GM23248 (cell line): ENCODE measurements around the gene SKP1. TPM values are rescaled to one million over a fixed set of nuclear protein-coding genes. Genes with fewer than 3 reads are reported as not detected.

ENCODE experiments used
- DNase-seq: peaks from one replicate; pipeline ENCODE4 v3.0.0-alpha.2; 2015
- H2AFZ ChIP-seq: fragments of 200-600 bp; sonication (generic); 2 replicates; pipeline ENCODE4 v1.6.1; 2016; ENCODE audit warnings: antibody characterized with exemption
- H3F3A ChIP-seq: fragments of 200-600 bp; sonication (generic); 2 replicates; pipeline ENCODE4 v1.6.1; 2016; ENCODE audit warnings: mild to moderate bottlenecking, antibody characterized with exemption, mixed run types; ENCODE audit not compliant: insufficient read depth
- H3K27ac ChIP-seq: fragments of 200-600 bp; sonication (generic); 2 replicates; pipeline ENCODE4 v1.5.1; 2016; ENCODE audit warnings: mild to moderate bottlenecking
- H3K27me3 ChIP-seq: fragments of 200-600 bp; sonication (generic); replicated peaks from 2 replicates; pipeline ENCODE4 v1.6.1; 2016; ENCODE audit warnings: mild to moderate bottlenecking; ENCODE audit not compliant: insufficient read depth
- H3K36me3 ChIP-seq: fragments of 200-600 bp; sonication (generic); 2 replicates; pipeline ENCODE4 v1.6.1; 2016; ENCODE audit warnings: low read depth, mild to moderate bottlenecking
- H3K4me1 ChIP-seq: fragments of 200-600 bp; sonication (generic); 2 replicates; pipeline ENCODE4 v1.6.1; 2016; ENCODE audit warnings: mild to moderate bottlenecking; ENCODE audit not compliant: insufficient read depth
- H3K4me2 ChIP-seq: fragments of 200-600 bp; sonication (generic); one replicate; pipeline ENCODE4 v1.6.1; 2016; ENCODE audit warnings: mild to moderate bottlenecking; ENCODE audit not compliant: unreplicated experiment
- H3K4me3 ChIP-seq: fragments of 200-600 bp; sonication (generic); 2 replicates; pipeline ENCODE4 v1.5.1; 2016; ENCODE audit warnings: mild to moderate bottlenecking
- H3K79me2 ChIP-seq: fragments of 200-600 bp; sonication (generic); 2 replicates; pipeline ENCODE4 v1.6.1; 2016; ENCODE audit warnings: mild to moderate bottlenecking; ENCODE audit not compliant: insufficient read depth
- H3K9ac ChIP-seq: fragments of 200-600 bp; sonication (generic); 2 replicates; pipeline ENCODE4 v1.6.1; 2016; ENCODE audit warnings: mild to moderate bottlenecking
- H3K9me2 ChIP-seq: fragments of 200-600 bp; sonication (generic); 2 replicates; pipeline ENCODE4 v1.6.1; 2016; ENCODE audit warnings: mixed run types, mild to moderate bottlenecking, moderate library complexity; ENCODE audit not compliant: insufficient read depth
- H3K9me3 ChIP-seq: fragments of 200-600 bp; sonication (generic); one replicate; pipeline ENCODE4 v1.6.1; 2017; ENCODE audit warnings: low read depth
- H4K20me1 ChIP-seq: fragments of 200-600 bp; sonication (generic); 2 replicates; pipeline ENCODE4 v1.6.0; 2016; ENCODE audit not compliant: insufficient read depth
- EZH2 ChIP-seq: fragments of 200-600 bp; sonication (generic); IDR thresholded peaks from 2 replicates; pipeline ENCODE4 v1.6.1; 2018; ENCODE audit warnings: antibody characterized with exemption, mild to moderate bottlenecking; ENCODE audit not compliant: insufficient read depth, poor library complexity, severe bottlenecking
- EZH2phosphoT487 ChIP-seq: fragments of 200-600 bp; sonication (generic); IDR thresholded peaks from 2 replicates; pipeline ENCODE4 v1.6.1; 2018; ENCODE audit warnings: antibody characterized with exemption, moderate library complexity, mild to moderate bottlenecking, low read depth; ENCODE audit not compliant: insufficient read depth
- WGBS, 2 experiments: methylation state at CpG; one replicate each; pipeline ENCODE4 v1.1.6; 2015 to 2017; ENCODE audit warnings: low lambda C conversion rate in 2 of 2, low coverage in 1 of 2; ENCODE audit errors: missing lambda C conversion rate in 2 of 2; 5-methylcytosine and 5-hydroxymethylcytosine counted together
- in situ Hi-C: fragments of 300-500 bp; cut with MboI; formaldehyde crosslinking; loops from 2 replicates; pipeline ENCODE4 v1.15.0; 2020
- polyA plus RNA-seq: library from polyadenylated mRNA; unstranded; fragments of >200 nt; fragmentation: Nextera tagmentation; extraction: Ambion mirVana; gene quantifications from 2 replicates; pipeline ENCODE4 v1.2.1, GENCODE V29; 2016
- total RNA-seq: library from RNA; depleted of rRNA; stranded (reverse); fragments of >200 nt; shearing (Covaris generic); gene quantifications from 2 replicates; pipeline ENCODE4 v1.2.3, GENCODE V29; 2014

The SKP1 gene
- total and polyA plus RNA-seq, 2 experiments from 2014 or later = 238 to 1,145 TPM

- Histone ChIP-seq H3K79me2 (peaks cover 100% of the 10 kb centered on the region), H3K27ac (no peak overlapping the region), H3K4me2 (no peak overlapping the region), H3K9me2 (no peaks in the 10 kb centered on the region), H3K4me1 (peaks cover 19% of the 10 kb centered on the region), H3K9me3 (no peaks in the 10 kb centered on the region), H3K27me3 (no peaks in the 10 kb centered on the region), H4K20me1 (peaks cover 74% of the 10 kb centered on the region), H2AFZ (no peak overlapping the region), H3K9ac (no peak overlapping the region), H3K36me3 (peaks cover 6% of the 10 kb centered on the region; the same call in 1 of the 2 replicates), H3F3A (peaks cover 4% of the 10 kb centered on the region), H3K4me3 (no peak overlapping the region)
- in situ Hi-C loops = no loop called here
- no peak for TF ChIP-seq EZH2phosphoT487
- TF ChIP-seq EZH2 = no peak
- 70 to 73% methylated on average over 14 of the region's 14 CpGs for WGBS, 2 experiments
- DNase-seq = no peak
Observed at GRCh38 chr5:134209477-134210245, 32.9 kb upstream of the SKP1 start.

- 62 to 82% methylated on average over 1 of the region's 1 CpG for WGBS, 2 experiments
- H3K36me3 ChIP-seq = peaks cover 22% of the 10 kb centered on the region; the same call in 1 of the 2 replicates
Observed at GRCh38 chr5:134207696-134208095, 30.9 kb upstream of the SKP1 start.

GRCh38 chr5:134206627-134207160, 29.9 kb upstream of the SKP1 start:
- in situ Hi-C loops = no loop called here
- no peak overlapping the region for H3K4me3 ChIP-seq
- no peak overlapping the region for H2AFZ ChIP-seq
- H3K27me3 ChIP-seq = no peaks in the 10 kb centered on the region
- H3K4me1 ChIP-seq = peaks cover 14% of the 10 kb centered on the region
- no peak overlapping the region for H3K4me2 ChIP-seq
- H3K79me2 ChIP-seq = peaks cover 100% of the 10 kb centered on the region
- peaks cover 47% of the 10 kb centered on the region for H4K20me1 ChIP-seq
- H3K9me2 ChIP-seq = no peaks in the 10 kb centered on the region
- H3K9ac ChIP-seq = no peak overlapping the region
- no peaks in the 10 kb centered on the region for H3K9me3 ChIP-seq
- WGBS, 2 experiments = 88 to 89% methylated on average over 7 of the region's 7 CpGs
- no peak for DNase-seq
- TF ChIP-seq EZH2phosphoT487 (no peak), EZH2 (no peak)
- no peak overlapping the region for H3K27ac ChIP-seq
- peaks cover 29% of the 10 kb centered on the region; the same call in 1 of the 2 replicates for H3K36me3 ChIP-seq
- H3F3A ChIP-seq = peaks cover 4% of the 10 kb centered on the region

More at GRCh38 chr5:134207696-134208095, 30.9 kb upstream of the SKP1 start:
- TF ChIP-seq EZH2 (no peak), EZH2phosphoT487 (no peak)
- no peaks in the 10 kb centered on the region for H3K9me3 ChIP-seq
- no peak overlapping the region for H3K4me2 ChIP-seq
- peaks cover 55% of the 10 kb centered on the region for H4K20me1 ChIP-seq
- no peak for DNase-seq
- H3F3A ChIP-seq = peaks cover 4% of the 10 kb centered on the region
- H3K9ac ChIP-seq = no peak overlapping the region
- no peak overlapping the region for H3K27ac ChIP-seq
- H2AFZ ChIP-seq = no peak overlapping the region
- H3K4me3 ChIP-seq = no peak overlapping the region
- H3K9me2 ChIP-seq = no peaks in the 10 kb centered on the region
- H3K79me2 ChIP-seq = peaks cover 100% of the 10 kb centered on the region
- in situ Hi-C loops = no loop called here
- no peaks in the 10 kb centered on the region for H3K27me3 ChIP-seq
- H3K4me1 ChIP-seq = peaks cover 19% of the 10 kb centered on the region

- TF ChIP-seq EZH2phosphoT487 (no peak), EZH2 (no peak)
- WGBS, 2 experiments = 97 to 99% methylated on average over 4 of the region's 4 CpGs
Observed at GRCh38 chr5:134204575-134204974, 27.8 kb upstream of the SKP1 start.

More at GRCh38 chr5:134204575-134204974, 27.8 kb upstream of the SKP1 start:
- DNase-seq = no peak
- H3K4me3 ChIP-seq = no peak overlapping the region
- H2AFZ ChIP-seq = no peak overlapping the region
- in situ Hi-C loops = no loop called here
- no peaks in the 10 kb centered on the region for H3K9me3 ChIP-seq
- no peaks in the 10 kb centered on the region for H3K4me1 ChIP-seq
- H4K20me1 ChIP-seq = peaks cover 33% of the 10 kb centered on the region
- 0 out of 2 replicates have a peak, but pooled peaks cover 3% of the 10 kb centered on the region for H3F3A ChIP-seq
- peaks cover 100% of the 10 kb centered on the region for H3K79me2 ChIP-seq
- no peak overlapping the region for H3K4me2 ChIP-seq
- H3K9ac ChIP-seq = no peak overlapping the region
- no peak overlapping the region for H3K27ac ChIP-seq
- H3K27me3 ChIP-seq = no peaks in the 10 kb centered on the region
- peaks cover 51% of the 10 kb centered on the region for H3K36me3 ChIP-seq
- H3K9me2 ChIP-seq = no peaks in the 10 kb centered on the region
